DND-41 (cell line): Measurements from ENCODE around the gene TRMT61A.
A peak's percentile ranks its signal among the peaks of the same experiment; 100 is the strongest.

ENCODE experiments used
- ATAC-seq: fragments of 200-7000 bp; cut with Tn5 transposase; 3 replicates; pipeline ENCODE4 v1.9.1; 2021; ENCODE audit warnings: low read depth; ENCODE audit not compliant: insufficient read depth
- DNase-seq: peaks from one replicate; pipeline ENCODE4 v3.0.0-alpha.2; 2020
- H2AFZ ChIP-seq: 2 replicates; pipeline ENCODE4 v1.6.0; 2012; ENCODE audit warnings: low read depth, low read length
- H3K27ac ChIP-seq: 2 replicates; pipeline ENCODE4 v1.5.1; 2012; ENCODE audit warnings: low read length, inconsistent platforms
- H3K27me3 ChIP-seq: fragments of 200-600 bp; sonication (generic); 2 replicates; pipeline ENCODE4 v1.6.0; 2012; ENCODE audit warnings: low read length, mild to moderate bottlenecking, inconsistent platforms; ENCODE audit not compliant: insufficient read depth, poor library complexity
- H3K36me3 ChIP-seq: 2 replicates; pipeline ENCODE4 v1.5.1; 2012; ENCODE audit warnings: low read length, inconsistent platforms; ENCODE audit not compliant: insufficient read depth
- H3K4me1 ChIP-seq: 2 replicates; pipeline ENCODE4 v1.5.1; 2012; ENCODE audit warnings: mild to moderate bottlenecking, low read length; ENCODE audit not compliant: insufficient read depth
- H3K4me2 ChIP-seq: 2 replicates; pipeline ENCODE4 v1.6.0; 2012; ENCODE audit warnings: mild to moderate bottlenecking, moderate library complexity, low read length, inconsistent platforms; ENCODE audit not compliant: insufficient read depth
- H3K4me3 ChIP-seq, 2 experiments: fragments of 200-600 bp in 1 of 2; shearing (Covaris generic) in 1 of 2; 2 replicates each; pipeline ENCODE4 v1.5.1; 2012 to 2016; ENCODE audit warnings: inconsistent platforms in 2 of 2, low read length in 2 of 2, mild to moderate bottlenecking in 2 of 2, low read depth in 1 of 2, moderate library complexity in 1 of 2
- H3K79me2 ChIP-seq: 2 replicates; pipeline ENCODE4 v1.6.0; 2012; ENCODE audit warnings: low read length, inconsistent platforms; ENCODE audit not compliant: insufficient read depth
- H3K9ac ChIP-seq: 2 replicates; pipeline ENCODE4 v1.6.0; 2012; ENCODE audit warnings: low read depth, mild to moderate bottlenecking, inconsistent platforms, low read length, moderate library complexity
- H3K9me3 ChIP-seq: 2 replicates; pipeline ENCODE4 v1.5.1; 2012; ENCODE audit warnings: low read length, moderate library complexity, mild to moderate bottlenecking, inconsistent platforms; ENCODE audit not compliant: insufficient read depth, severe bottlenecking
- H4K20me1 ChIP-seq: 2 replicates; pipeline ENCODE4 v1.6.0; 2012; ENCODE audit warnings: low read length; ENCODE audit not compliant: insufficient read depth
- CTCF ChIP-seq: IDR thresholded peaks from 2 replicates; pipeline ENCODE4 v1.5.1; 2012; ENCODE audit warnings: borderline replicate concordance, low read length, moderate library complexity, mild to moderate bottlenecking; ENCODE audit not compliant: poor library complexity, severe bottlenecking; ENCODE audit errors: extremely low read depth
- EZH2 ChIP-seq: IDR thresholded peaks from 3 replicates; pipeline ENCODE4 v1.6.1; 2012; ENCODE audit warnings: borderline replicate concordance, low read depth, mild to moderate bottlenecking, moderate library complexity, low read length, inconsistent platforms; ENCODE audit not compliant: severe bottlenecking

Gene TRMT61A

GRCh38 chr14:103528146-103528586 is 830 bp upstream of the TRMT61A start:
- DNase-seq (no peak), ATAC-seq (no peak)
- Histone ChIP-seq H3K27me3 (no peaks in the 10 kb centered on the region), H3K4me2 (peak overlapping the region; percentile 99), H3K79me2 (peaks cover 50% of the 10 kb centered on the region), H4K20me1 (peaks cover 35% of the 10 kb centered on the region), H3K4me1 (peaks cover 35% of the 10 kb centered on the region), H3K4me3 (peak overlapping the region; percentile 74 to 99; a peak in 3 of 4 replicates), H3K36me3 (peaks cover 32% of the 10 kb centered on the region), H3K9me3 (no peaks in the 10 kb centered on the region), H3K27ac (peak overlapping the region; percentile 82), H2AFZ (peak overlapping the region; percentile 97; the same call in 1 of the 2 replicates), H3K9ac (peak overlapping the region; percentile 77)
- TF ChIP-seq EZH2 (no peak), CTCF (no peak)

GRCh38 chr14:103529383-103530365 is 678 bp downstream of the TRMT61A start:
- ATAC-seq (no peak), DNase-seq (no peak)
- Histone ChIP-seq H3K27ac (peak overlapping the region; percentile 69), H3K4me1 (peaks cover 35% of the 10 kb centered on the region), H3K36me3 (peaks cover 46% of the 10 kb centered on the region), H3K9me3 (no peaks in the 10 kb centered on the region), H3K79me2 (peaks cover 50% of the 10 kb centered on the region), H4K20me1 (peaks cover 42% of the 10 kb centered on the region), H2AFZ (peak overlapping the region; percentile 84), H3K27me3 (no peaks in the 10 kb centered on the region), H3K4me3 (peak overlapping the region; percentile 67 to 99), H3K9ac (peak overlapping the region; percentile 77), H3K4me2 (peak overlapping the region; percentile 99)
- TF ChIP-seq EZH2, result no peak
- no peak for TF ChIP-seq CTCF

- no peaks in the 10 kb centered on the region for H3K27me3 ChIP-seq
- peak; percentile 38; the same call in 2 of the 3 replicates for ATAC-seq
- peak overlapping the region; percentile 67 to 99; a peak in 3 of 4 replicates for H3K4me3 ChIP-seq
- no peak for TF ChIP-seq CTCF
- no peak for TF ChIP-seq EZH2
- peaks cover 50% of the 10 kb centered on the region for H3K79me2 ChIP-seq
- peak overlapping the region; percentile 99 for H3K4me2 ChIP-seq
- H4K20me1 ChIP-seq, result peaks cover 49% of the 10 kb centered on the region
- no peak overlapping the region for H3K27ac ChIP-seq
- no peak overlapping the region for H3K9ac ChIP-seq
- H2AFZ ChIP-seq, result no peak overlapping the region
- no peaks in the 10 kb centered on the region for H3K9me3 ChIP-seq
- DNase-seq, result peak; percentile 70
- peaks cover 53% of the 10 kb centered on the region for H3K36me3 ChIP-seq
- H3K4me1 ChIP-seq, result peaks cover 35% of the 10 kb centered on the region
Observed at GRCh38 chr14:103530390-103530789, 1.4 kb downstream of the TRMT61A start.
